ENCODE data around the gene ORAI3. TPM values are rescaled to one million over a fixed set of nuclear protein-coding genes. Genes with fewer than 3 reads are reported as not detected.

The ORAI3 gene
- total and polyA plus RNA-seq, 2 experiments from 2014 or later, result 31.6 to 36.1 TPM

GRCh38 chr16:30992276-30992780, 43.5 kb downstream of the ORAI3 start:
- WGBS, 2 experiments (ENCODE audit: low coverage in 1 of 2, low lambda C conversion rate in 2 of 2, missing lambda C conversion rate in 2 of 2), result 94 to 96% methylated on average over 16 to 21 of the region's 21 CpGs
- H3K9ac ChIP-seq, result no peak overlapping the region

GRCh38 chr16:30992931-30993816, 44.3 kb downstream of the ORAI3 start:
- Histone ChIP-seq H3F3A (ENCODE audit: insufficient read depth) (peaks cover 11% of the 10 kb centered on the region), H3K27ac (no peak overlapping the region), H3K4me3 (no peak overlapping the region), H3K9me2 (ENCODE audit: insufficient read depth) (no peaks in the 10 kb centered on the region), H2AFZ (no peak overlapping the region), H3K27me3 (replicated peaks; ENCODE audit: insufficient read depth) (no peaks in the 10 kb centered on the region), H4K20me1 (ENCODE audit: insufficient read depth) (no peaks in the 10 kb centered on the region), H3K79me2 (ENCODE audit: insufficient read depth) (no peaks in the 10 kb centered on the region), H3K9ac (no peak overlapping the region), H3K9me3 (ENCODE audit: low read depth) (no peaks in the 10 kb centered on the region), H3K36me3 (ENCODE audit: low read depth) (no peaks in the 10 kb centered on the region), H3K4me1 (ENCODE audit: insufficient read depth) (peaks cover 14% of the 10 kb centered on the region), H3K4me2 (ENCODE audit: unreplicated experiment) (no peak overlapping the region)
- no peak for DNase-seq
- WGBS, 2 experiments (ENCODE audit: low coverage in 1 of 2, low lambda C conversion rate in 2 of 2, missing lambda C conversion rate in 2 of 2), result 92 to 94% methylated on average over 29 of the region's 29 CpGs
- TF ChIP-seq EZH2 (IDR thresholded peaks at IDR 0.05; ENCODE audit: insufficient read depth, poor library complexity, severe bottlenecking), result no peak
- no peak for TF ChIP-seq EZH2phosphoT487 (IDR thresholded peaks at IDR 0.05; ENCODE audit: insufficient read depth, low read depth)
- in situ Hi-C loops (cut with MboI), result loop anchor here (25.0 kb wide), 1 partner anchor 444 kb away; the partner anchor contains the start of genes COX6A2 and ZNF843

More at GRCh38 chr16:30992276-30992780, 43.5 kb downstream of the ORAI3 start:
- H4K20me1 ChIP-seq (ENCODE audit: insufficient read depth), result no peaks in the 10 kb centered on the region
- peaks cover 7% of the 10 kb centered on the region for H3F3A ChIP-seq (ENCODE audit: insufficient read depth)
- no peak overlapping the region for H3K4me2 ChIP-seq (ENCODE audit: unreplicated experiment)
- no peaks in the 10 kb centered on the region for H3K27me3 ChIP-seq (replicated peaks; ENCODE audit: insufficient read depth)
- H3K79me2 ChIP-seq (ENCODE audit: insufficient read depth), result no peaks in the 10 kb centered on the region
- H3K36me3 ChIP-seq (ENCODE audit: low read depth), result no peaks in the 10 kb centered on the region
- in situ Hi-C loops (cut with MboI), result loop anchor here (25.0 kb wide), 1 partner anchor 445 kb away; the partner anchor contains the start of genes COX6A2 and ZNF843
- no peak for TF ChIP-seq EZH2phosphoT487 (IDR thresholded peaks at IDR 0.05; ENCODE audit: insufficient read depth, low read depth)
- H3K9me2 ChIP-seq (ENCODE audit: insufficient read depth), result no peaks in the 10 kb centered on the region
- H3K4me1 ChIP-seq (ENCODE audit: insufficient read depth), result peaks cover 6% of the 10 kb centered on the region
- H3K27ac ChIP-seq, result no peak overlapping the region
- no peak overlapping the region for H2AFZ ChIP-seq
- DNase-seq, result no peak
- no peak overlapping the region for H3K4me3 ChIP-seq
- no peaks in the 10 kb centered on the region for H3K9me3 ChIP-seq (ENCODE audit: low read depth)

GRCh38 chr16:30995927-30996323, 47.1 kb downstream of the ORAI3 start:
- Histone ChIP-seq H3F3A (ENCODE audit: insufficient read depth) (peaks cover 32% of the 10 kb centered on the region), H3K4me3 (peak overlapping the region; percentile 84; the same call in 1 of the 2 replicates), H3K79me2 (ENCODE audit: insufficient read depth) (no peaks in the 10 kb centered on the region), H3K9ac (peak overlapping the region; percentile 88), H3K4me2 (ENCODE audit: unreplicated experiment) (peak overlapping the region; percentile 75), H3K9me2 (ENCODE audit: insufficient read depth) (no peaks in the 10 kb centered on the region), H2AFZ (peak overlapping the region; percentile 85; the same call in 1 of the 2 replicates), H4K20me1 (ENCODE audit: insufficient read depth) (no peaks in the 10 kb centered on the region), H3K36me3 (ENCODE audit: low read depth) (no peaks in the 10 kb centered on the region), H3K27ac (peak overlapping the region; percentile 95), H3K27me3 (replicated peaks; ENCODE audit: insufficient read depth) (no peaks in the 10 kb centered on the region), H3K4me1 (ENCODE audit: insufficient read depth) (peaks cover 32% of the 10 kb centered on the region), H3K9me3 (ENCODE audit: low read depth) (no peaks in the 10 kb centered on the region)
- in situ Hi-C loops (cut with MboI), result loop anchor here (25.0 kb wide), 1 partner anchor 441 kb away; the partner anchor contains the start of genes COX6A2 and ZNF843
- 59 to 69% methylated on average over 11 of the region's 11 CpGs for WGBS, 2 experiments (ENCODE audit: low coverage in 1 of 2, low lambda C conversion rate in 2 of 2, missing lambda C conversion rate in 2 of 2)
- peak; percentile 50 for DNase-seq
- TF ChIP-seq EZH2 (IDR thresholded peaks at IDR 0.05; ENCODE audit: insufficient read depth, poor library complexity, severe bottlenecking), result no peak
- no peak for TF ChIP-seq EZH2phosphoT487 (IDR thresholded peaks at IDR 0.05; ENCODE audit: insufficient read depth, low read depth)

- Histone ChIP-seq H4K20me1 (ENCODE audit: insufficient read depth) (no peaks in the 10 kb centered on the region), H3K9me3 (ENCODE audit: low read depth) (no peaks in the 10 kb centered on the region), H3K79me2 (ENCODE audit: insufficient read depth) (no peaks in the 10 kb centered on the region), H3K4me1 (ENCODE audit: insufficient read depth) (peaks cover 32% of the 10 kb centered on the region), H3K4me2 (ENCODE audit: unreplicated experiment) (peak overlapping the region; percentile 75), H3K9ac (peak overlapping the region; percentile 88), H3K36me3 (ENCODE audit: low read depth) (no peaks in the 10 kb centered on the region), H3F3A (ENCODE audit: insufficient read depth) (peaks cover 32% of the 10 kb centered on the region), H3K4me3 (peak overlapping the region; percentile 84), H3K27me3 (replicated peaks; ENCODE audit: insufficient read depth) (no peaks in the 10 kb centered on the region), H3K9me2 (ENCODE audit: insufficient read depth) (no peaks in the 10 kb centered on the region), H3K27ac (peak overlapping the region; percentile 95), H2AFZ (peak overlapping the region; percentile 85)
- TF ChIP-seq EZH2 (IDR thresholded peaks at IDR 0.05; ENCODE audit: insufficient read depth, poor library complexity, severe bottlenecking), result no peak
- no peak for TF ChIP-seq EZH2phosphoT487 (IDR thresholded peaks at IDR 0.05; ENCODE audit: insufficient read depth, low read depth)
- in situ Hi-C loops (cut with MboI), result loop anchor here (25.0 kb wide), 1 partner anchor 441 kb away; the partner anchor contains the start of genes COX6A2 and ZNF843
- peak; percentile 63 for DNase-seq
- 15 to 16% methylated on average over 21 to 23 of the region's 23 CpGs for WGBS, 2 experiments (ENCODE audit: low coverage in 1 of 2, low lambda C conversion rate in 2 of 2, missing lambda C conversion rate in 2 of 2)
These were observed 47.6 kb downstream of the ORAI3 start for GRCh38 chr16:30996324-30996984.

Data from GM23248 (cell line).